GM12874 (cell line): ENCODE measurements around the gene HCN3.

Experiments
- CTCF ChIP-seq: IDR thresholded peaks from 2 replicates; pipeline ENCODE4 v1.5.1; 2011; ENCODE audit warnings: low read depth, mild to moderate bottlenecking, control low read depth, low read length, moderate library complexity; ENCODE audit not compliant: insufficient read depth

The HCN3 gene

DNA sequence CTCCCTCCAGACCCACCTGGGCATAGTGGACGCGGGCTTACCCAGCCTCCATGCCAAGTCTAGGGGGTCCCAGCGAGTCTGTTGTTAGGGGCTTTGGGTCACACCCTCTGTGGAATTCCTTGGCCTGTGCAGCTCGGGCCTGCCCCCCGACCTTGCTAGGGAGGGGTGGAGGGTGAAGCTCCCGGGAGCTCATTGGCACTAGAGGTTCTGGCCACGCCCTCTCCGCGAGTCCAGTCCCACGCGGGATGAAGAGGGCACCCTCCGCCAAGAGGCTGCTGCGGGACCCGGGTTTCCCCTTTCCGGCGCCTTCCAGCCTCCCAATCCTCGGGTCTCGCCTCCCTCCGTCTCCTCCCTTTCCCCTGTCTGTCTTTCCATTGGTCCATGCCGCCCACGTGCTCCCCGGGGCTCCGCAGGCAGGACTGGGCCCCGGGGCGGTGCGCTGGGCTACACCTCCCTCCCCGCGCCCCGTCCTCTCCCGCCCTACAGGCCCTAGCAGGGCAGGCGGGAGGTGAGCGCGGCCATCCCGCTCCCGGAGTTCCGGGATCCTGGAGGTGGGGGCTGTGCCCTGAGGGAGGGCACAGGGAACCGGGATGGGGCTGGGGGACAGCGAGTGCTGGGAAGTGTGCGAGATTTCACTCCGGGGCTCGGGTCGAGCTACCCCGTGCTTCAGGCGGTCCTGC, 46.9 kb downstream of the HCN3 start:
- no peak for TF ChIP-seq CTCF

- TF ChIP-seq CTCF: peak; percentile 61
These were observed 47.7 kb downstream of the HCN3 start for GRCh38 chr1:155324717-155325602.

DNA sequence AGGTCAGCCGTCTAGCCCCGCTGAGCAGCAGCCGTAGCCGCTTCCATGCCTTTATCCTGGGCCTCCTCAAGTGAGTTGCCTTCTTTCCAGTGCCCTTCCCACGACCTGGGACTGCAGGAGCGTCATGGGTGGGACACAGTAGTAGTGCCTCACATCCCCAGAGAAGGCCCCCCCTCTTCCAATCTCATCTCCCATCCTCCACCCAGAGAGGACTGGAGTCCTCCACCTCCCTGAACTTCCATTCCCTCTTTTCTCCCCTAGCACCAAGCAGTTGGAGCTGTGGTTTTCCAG, 48.3 kb downstream of the HCN3 start:
- no peak for TF ChIP-seq CTCF

DNA sequence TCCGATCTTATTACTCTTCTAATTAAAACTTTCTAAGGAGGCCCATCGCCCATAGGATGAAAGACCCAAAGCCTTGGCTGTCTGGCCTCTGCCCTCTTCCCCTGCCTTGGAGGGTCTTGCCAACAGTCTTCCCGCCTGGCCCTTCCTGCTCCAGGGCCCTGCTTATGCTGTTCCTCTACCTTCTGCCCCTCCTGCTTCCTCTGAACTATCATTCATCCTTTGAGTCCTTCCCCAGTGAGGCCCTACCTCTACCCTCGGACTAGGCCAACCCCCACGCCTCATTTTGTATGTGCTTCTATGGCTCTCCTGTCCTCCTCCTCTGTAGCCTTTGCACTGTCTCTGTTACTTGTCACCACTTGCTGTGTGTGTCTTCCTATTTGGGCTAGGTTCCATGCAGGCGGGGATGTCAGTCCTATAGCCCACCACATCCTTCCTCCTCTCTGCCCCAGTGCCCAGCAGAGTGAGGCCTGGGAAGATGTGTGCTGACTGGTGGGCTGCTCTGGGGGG, 48.8 kb downstream of the HCN3 start:
- TF ChIP-seq CTCF: no peak

- TF ChIP-seq CTCF: no peak
These were observed 49.4 kb downstream of the HCN3 start for GRCh38 chr1:155326631-155327037.

- no peak for TF ChIP-seq CTCF
These were observed 50.7 kb downstream of the HCN3 start for GRCh38 chr1:155327981-155328380.

DNA sequence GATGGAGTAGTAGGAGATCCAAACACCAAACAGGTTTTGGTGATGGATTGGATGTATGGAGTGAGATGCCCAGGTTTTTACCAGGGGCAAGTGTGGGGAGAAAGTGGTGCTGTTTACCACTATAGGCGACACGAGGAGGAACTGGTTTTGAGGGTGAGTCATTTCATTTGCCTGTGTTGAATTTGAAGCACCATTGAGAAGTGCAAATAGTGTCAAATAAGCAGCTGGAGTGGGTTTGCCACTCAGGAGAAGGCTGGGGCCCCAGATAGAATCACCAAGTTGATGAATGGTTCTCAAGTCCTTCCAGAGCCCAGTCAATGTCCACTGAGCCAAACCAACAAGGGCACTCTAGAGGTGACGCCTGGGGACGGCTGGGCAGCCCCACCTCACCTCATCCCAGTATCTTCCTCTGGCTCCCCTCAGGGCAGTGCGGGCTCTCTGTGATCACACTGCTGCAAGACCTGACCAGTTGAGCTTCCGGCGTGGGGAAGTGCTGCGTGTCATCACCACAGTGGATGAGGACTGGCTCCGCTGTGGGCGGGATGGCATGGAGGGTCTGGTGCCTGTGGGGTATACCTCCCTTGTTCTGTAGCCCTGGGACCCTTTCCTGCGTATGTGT, 52.8 kb downstream of the HCN3 start:
- no peak for TF ChIP-seq CTCF
